ENCODE data around the gene ECEL1. TPM values are rescaled to one million over a fixed set of nuclear protein-coding genes. Genes with fewer than 3 reads are reported as not detected.
"Not testable (repeated sequence)": the region's sequence is repeated elsewhere in the genome, so short reads cannot be mapped to it uniquely, and the experiment has no call there.

ECEL1 gene
- polyA plus RNA-seq, 3 donors, result 7.8 to 13.7 (median 8.6) TPM

GRCh38 chr2:232444409-232445148 lies 43.1 kb downstream of the ECEL1 start:
- DNase-seq (ENCODE audit: low read depth in 3 of 3, low spot score in 2 of 3), result no peak

DNA sequence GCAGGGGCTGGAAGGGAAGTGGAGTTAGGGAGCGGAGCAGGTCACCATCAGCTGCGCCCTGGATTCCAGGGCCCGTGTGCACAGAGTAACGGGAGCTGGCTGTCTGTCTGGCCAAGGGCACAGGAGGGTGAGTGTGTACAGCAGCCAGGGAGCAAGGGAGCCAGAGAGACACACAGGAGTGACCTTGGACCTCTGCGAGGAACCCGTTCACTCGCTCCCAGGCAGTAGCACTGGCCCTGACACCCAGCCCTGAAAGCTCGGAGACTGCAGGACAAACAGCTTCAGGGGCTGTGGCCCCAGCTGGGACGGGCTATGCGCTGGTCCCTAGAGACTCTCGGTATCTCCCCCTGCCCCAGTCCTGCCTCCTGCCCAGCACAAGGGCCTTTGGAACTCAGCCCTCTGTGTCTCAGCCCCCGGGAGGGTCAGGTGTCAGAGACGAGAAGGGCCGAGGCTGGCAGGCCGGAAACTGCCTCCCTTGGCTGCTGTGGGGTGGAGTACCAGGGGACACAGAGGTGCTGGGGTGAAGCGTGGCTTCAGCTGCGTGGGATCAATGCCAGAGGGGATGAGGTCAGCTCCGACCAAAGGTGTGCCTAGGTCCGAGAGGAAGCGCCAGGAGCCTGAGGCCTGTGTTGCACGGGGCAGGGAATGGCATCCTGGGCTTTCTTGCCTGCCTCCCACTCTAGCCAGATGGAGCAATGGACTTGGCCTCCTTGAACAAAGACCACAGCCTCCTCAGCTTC lies 43.8 kb downstream of the ECEL1 start:
- DNase-seq (ENCODE audit: low read depth in 3 of 3, low spot score in 2 of 3), result not testable (repeated sequence)

- not testable (repeated sequence) for DNase-seq (ENCODE audit: low read depth in 3 of 3, low spot score in 2 of 3)
Measured at GRCh38 chr2:232443047-232443446, 44.6 kb downstream of the ECEL1 start.

GRCh38 chr2:232442431-232442830 lies 45.2 kb downstream of the ECEL1 start:
- not testable (repeated sequence) for DNase-seq (ENCODE audit: low read depth in 3 of 3, low spot score in 2 of 3)

GRCh38 chr2:232441922-232442321 lies 45.7 kb downstream of the ECEL1 start:
- DNase-seq (ENCODE audit: low read depth in 3 of 3, low spot score in 2 of 3), result not testable (repeated sequence)

DNA sequence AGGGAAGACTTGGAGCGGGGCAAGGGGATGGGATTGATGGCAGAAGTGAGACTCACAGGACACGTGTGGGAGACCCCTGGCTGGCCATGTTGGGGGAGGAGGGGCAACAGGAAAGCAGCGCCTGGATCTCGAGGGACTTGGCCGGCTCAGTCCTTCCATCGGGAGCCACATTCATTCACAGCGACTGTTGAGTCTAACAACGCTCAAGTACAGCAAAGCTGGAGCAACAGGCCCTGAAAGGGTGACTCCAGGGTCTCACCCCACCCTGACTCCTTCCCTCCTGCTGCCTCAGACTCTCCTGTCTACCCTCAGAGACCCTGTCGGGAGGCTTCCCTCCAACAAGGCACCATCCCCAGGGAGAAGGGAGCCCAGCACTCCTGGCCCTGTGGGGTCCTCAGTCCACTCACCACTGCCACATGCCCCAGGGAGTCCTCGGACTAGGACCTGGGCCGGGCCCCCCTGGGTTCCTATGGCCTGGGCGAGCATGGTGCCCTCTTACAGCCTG lies 46.4 kb downstream of the ECEL1 start:
- DNase-seq (ENCODE audit: low read depth in 3 of 3, low spot score in 2 of 3), result no peak

DNA sequence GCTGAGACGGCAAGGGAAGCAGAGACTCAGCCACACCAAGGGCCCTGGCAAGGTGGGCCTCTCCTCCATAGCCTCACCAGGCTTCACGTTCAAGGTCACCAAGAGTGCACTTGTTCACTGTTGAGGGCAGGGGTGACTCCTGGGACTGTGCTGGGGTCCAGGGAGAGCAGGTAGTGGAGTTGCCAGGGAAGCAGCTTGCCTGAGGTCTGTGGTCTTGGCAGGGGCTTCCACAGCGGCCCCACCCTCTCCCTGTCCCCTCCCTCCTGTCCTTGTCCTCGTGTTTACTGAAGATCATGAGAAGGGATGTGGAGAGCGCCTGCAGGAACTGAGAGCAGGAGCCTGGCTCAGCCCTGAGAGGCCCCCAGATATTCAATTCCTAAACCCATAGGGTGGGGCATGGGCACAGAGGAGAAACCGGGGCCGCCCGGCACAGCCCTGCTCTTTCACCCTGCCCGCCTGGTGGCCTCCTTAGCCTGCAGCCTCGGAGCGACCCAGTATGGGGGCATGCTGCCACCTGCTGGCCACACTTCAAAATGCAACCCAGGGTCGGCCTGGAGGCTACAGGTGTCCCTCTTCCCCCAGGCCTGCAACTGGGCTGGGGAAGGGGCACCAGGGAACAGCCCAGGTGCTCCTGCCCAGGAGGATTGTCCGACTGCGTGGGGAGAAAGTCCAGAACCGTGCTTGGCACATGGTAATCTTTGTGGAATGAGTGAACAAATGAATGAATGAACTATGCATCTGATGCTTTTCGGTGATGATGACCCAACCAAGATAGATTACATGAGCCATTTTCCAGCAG lies 47.2 kb downstream of the ECEL1 start:
- DNase-seq (ENCODE audit: low read depth in 3 of 3, low spot score in 2 of 3), result not testable (repeated sequence)

- DNase-seq (ENCODE audit: low read depth in 3 of 3, low spot score in 2 of 3), result no peak
Measured at GRCh38 chr2:232439758-232440135, 47.9 kb downstream of the ECEL1 start.

DNA sequence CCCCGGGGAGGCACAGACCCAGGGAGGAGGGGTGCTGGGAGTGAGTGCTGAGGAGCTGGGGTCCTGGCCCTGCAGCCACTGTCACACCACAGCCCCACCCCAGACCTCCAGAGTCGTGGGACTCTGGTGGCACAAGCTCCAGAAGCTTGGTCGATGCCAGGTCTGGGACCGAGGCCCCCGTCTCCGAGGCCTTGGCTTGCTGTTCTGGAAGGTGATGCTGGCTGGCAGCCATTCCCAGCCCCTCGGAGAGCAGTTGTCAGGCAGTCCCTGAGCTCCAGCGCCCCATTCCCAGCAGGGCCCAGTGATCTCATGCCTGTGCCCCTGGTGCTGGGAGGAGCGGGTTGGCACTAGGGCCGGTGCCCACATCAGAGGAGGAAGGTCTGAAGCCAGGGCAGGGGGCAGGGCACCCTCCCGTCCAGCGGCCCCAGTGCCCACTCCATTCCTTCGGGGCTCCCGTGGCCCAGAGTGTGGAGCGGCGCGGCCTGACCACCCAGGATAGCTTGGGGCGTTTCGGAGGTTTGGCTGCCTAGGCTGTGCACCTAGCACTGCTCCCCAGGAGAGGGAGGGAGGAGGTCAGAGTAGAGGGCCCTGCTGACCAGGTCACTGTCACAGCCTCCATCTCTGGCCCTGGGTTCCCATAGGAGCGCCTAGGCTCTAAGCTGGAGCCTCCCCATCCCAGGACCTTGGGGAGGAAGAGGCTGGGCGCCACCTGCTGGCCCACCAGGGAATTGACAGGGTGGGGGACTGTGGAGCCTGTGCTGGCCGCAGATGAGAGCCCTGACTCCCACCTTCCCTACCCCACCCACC lies 48.5 kb downstream of the ECEL1 start:
- no peak for DNase-seq (ENCODE audit: low read depth in 3 of 3, low spot score in 2 of 3)

- no peak for DNase-seq (ENCODE audit: low read depth in 3 of 3, low spot score in 2 of 3)
Measured at GRCh38 chr2:232438091-232438490, 49.5 kb downstream of the ECEL1 start.

DNA sequence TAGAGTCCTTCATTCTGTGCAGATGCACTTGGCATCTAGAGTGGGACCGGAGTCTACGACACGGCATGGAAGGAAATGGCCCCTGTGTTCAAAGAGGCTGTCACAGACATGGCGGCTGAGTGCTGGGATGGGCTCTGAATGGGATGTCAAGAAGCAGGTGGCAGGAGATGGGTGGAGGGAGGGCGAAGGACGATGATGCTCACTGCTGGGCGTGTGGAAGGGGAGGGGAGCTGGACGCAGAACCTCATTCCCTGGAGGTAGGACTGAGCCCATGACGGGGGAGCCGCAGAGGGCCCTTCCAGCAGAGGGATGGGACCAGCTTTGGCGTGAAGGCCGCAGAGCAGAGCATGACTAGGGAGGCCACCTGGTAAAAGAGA lies 50.5 kb downstream of the ECEL1 start:
- DNase-seq (ENCODE audit: low read depth in 3 of 3, low spot score in 2 of 3), result no peak

DNA sequence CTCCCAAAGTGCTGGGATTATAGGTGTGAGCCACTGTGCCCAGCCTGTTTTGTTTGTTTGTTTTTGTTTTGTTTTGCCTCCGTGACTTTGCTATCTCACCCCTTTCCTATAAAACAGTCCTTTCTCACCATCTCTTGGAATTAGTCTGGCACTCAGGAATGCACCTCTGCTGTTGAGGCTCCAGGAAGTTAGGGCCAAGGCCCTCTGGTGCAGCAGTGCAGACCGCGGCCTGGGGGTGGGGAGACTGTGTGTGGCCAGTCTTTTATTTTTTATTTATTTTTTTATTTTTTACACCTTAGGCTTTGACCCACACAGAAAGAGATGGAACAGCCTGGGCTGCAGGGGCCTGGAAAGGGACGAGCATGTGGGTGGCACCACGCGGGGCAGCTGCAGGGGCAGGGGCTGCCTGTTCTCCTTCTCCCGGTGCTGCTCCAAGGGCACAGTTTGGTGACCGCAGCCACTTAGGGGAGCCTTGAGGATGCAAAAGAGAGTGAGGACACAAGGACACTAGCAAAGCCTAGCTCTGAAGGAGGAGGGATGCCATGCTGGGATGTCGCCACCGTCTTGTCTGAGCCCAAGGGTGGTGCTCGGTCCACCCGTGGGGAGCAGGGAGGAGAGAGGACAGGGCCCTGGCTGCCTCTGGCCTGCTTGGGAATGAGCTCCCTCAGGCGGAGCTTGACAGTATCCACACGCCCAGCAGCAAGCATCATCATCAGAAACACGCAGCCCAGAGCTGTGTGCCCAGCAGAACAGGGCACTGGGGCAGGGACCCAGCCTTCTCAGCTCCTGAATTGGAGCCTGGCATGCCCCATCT lies 51.0 kb downstream of the ECEL1 start:
- no peak for DNase-seq (ENCODE audit: low read depth in 3 of 3, low spot score in 2 of 3)

DNA sequence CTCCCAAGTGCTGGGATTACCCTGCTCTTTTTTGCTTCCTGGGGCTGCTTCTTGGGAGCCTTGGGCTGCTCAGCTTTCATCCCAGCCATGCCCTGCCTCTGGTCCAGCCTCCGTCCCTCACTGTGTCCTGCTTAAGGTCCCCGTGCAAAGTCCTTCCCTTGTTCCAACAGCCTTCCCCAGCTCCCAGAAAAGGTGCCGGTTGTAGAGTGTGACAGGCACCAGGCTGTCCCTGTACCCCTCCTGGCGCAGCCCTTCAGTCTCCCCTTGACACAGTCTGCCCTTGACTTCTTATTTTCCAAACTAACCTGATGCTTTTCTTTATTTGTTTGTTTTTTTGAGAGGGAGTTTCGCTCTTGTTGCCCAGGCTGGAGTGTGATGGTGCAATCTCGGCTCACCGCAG lies 51.8 kb downstream of the ECEL1 start:
- no peak for DNase-seq (ENCODE audit: low read depth in 3 of 3, low spot score in 2 of 3)

GRCh38 chr2:232435375-232435648 lies 52.3 kb downstream of the ECEL1 start:
- no peak for DNase-seq (ENCODE audit: low read depth in 3 of 3, low spot score in 2 of 3)

DNA sequence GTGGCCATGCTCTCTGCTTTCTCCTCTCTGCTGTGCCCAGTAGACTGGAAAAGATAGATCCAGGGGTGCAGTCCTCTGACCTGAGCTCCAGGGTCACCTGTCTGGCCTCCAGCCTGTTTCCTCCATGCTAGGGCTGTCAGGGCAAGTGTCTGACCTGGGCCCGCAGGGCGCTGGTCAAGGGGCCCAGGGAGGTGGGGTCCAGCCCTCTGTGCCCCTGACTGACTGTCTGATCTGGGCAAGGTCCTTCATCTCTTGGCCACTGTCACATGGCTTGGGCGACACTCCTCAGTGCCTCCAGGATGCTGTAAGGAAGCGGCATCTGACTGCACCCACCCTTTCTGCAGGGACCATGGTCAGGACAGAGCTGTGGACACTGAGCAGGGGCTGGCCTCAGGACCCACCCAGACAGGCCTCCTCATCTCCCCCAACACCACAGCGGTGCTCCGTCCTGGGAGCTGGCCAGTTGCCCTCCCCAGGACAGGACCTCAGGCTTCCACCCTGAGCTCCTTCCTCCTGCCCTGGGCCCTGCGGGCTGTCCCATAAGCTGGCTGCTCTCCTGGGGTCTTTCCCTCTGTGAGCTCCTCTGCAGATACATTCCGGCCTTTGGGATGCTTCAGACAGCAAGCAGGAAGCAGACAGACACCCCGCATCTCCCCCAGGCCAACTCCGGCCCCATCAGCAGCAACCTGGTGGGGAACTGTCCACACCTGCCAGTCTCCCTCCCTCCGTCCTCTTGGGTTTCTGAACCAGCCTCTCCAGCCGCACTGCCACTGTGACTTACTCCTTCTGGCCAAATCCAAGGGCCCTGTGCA lies 52.9 kb downstream of the ECEL1 start:
- DNase-seq (ENCODE audit: low read depth in 3 of 3, low spot score in 2 of 3), result no peak

DNA sequence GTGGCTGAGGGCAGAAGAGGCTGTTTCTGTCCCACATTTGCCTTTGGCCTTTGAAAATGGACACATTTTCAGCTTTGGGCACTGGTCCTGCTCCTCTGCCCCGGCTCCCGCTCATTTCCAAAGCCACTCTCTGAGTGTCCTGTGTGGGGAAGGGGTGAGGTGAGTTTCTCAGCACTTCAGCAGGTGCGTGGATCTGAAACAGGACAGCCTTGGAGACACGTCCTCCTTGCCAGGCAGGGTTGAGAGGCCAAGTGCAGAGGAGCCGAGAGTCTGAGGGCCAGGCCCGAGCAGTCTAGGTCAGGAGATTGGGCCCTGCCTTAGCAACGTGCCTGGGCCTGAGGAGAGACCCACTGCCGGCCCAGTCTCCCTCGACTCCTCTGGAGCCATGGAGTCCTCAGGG lies 53.5 kb downstream of the ECEL1 start:
- DNase-seq (ENCODE audit: low read depth in 3 of 3, low spot score in 2 of 3), result no peak

DNA sequence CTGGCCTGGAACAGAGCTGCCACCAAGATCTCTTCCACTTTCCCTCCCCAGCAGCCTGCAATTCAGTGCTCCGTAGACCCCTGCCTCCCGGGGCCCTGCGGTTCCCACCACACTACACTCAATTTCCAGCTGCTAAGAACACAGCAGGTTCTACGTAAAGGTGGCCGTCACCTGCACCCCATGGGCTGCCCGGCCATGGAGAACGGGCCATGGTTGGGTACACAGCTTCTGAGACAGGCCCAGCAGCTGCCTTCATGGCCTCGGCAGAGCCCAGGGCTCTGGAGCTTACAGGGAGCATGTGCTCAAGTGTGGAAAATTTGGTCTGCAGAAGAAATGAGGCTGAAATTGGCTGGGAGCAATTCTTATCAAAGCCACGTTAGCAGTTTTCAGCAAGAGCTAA lies 54.0 kb downstream of the ECEL1 start:
- DNase-seq (ENCODE audit: low read depth in 3 of 3, low spot score in 2 of 3), result not testable (repeated sequence)

DNA sequence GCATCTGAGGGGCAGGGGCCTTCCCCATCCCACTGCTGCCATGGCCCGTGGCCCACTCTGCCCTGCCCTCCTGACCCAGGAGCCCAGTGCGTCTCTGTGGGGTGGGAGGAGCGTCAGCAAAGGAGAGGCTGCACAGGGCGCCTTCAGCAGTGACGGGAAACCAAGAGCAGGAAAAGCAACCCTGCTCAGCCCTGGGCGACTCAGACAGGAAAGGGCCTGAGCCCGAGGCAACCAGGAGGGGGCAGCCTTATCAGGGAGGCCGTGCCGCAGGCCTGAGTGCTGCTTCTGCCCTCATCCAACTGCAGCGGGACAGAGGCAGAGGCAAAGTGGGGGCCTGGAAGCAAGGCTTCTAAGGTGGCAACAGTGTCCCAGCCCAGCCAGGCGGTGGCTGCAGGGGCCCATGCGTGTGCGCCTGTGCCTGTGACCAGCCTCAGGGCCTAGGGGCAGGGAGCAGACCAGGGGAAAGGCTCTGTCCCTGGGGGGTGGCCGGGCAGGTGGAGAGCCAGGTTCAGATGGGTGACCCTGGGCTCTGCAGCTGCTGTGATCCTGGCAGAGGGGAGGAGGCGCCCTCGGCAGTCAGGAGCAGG lies 54.9 kb downstream of the ECEL1 start:
- DNase-seq (ENCODE audit: low read depth in 3 of 3, low spot score in 2 of 3), result no peak
